B cell (primary cell): ENCODE measurements around the gene TNIK. TPM values are rescaled to one million over a fixed set of nuclear protein-coding genes. Genes with fewer than 3 reads are reported as not detected.

Experiments used
- ATAC-seq: fragments of 200-7000 bp; cut with Tn5 transposase; one replicate; pipeline ENCODE4 v1.10.0; 2021; ENCODE audit warnings: low read depth, mild to moderate bottlenecking, moderate number of reproducible peaks, moderate library complexity
- CTCF ChIA-PET: fragments of 350-600 bp; sonication (Branson Sonifier 250); formaldehyde crosslinking; loops from one replicate; lab custom pipeline; 2021; ENCODE audit warnings: antibody characterized with exemption, inconsistent platforms; lab: Charles Lee
- POLR2A ChIA-PET: fragments of 350-600 bp; sonication (Branson Sonifier 250); formaldehyde crosslinking; loops from one replicate; lab custom pipeline; 2021; ENCODE audit warnings: antibody characterized with exemption; lab: Charles Lee
- DNase-seq: peaks from one replicate; pipeline ENCODE4 v3.0.0; 2013
- H2AFZ ChIP-seq: 2 replicates; pipeline ENCODE4 v1.6.1; 2012; ENCODE audit warnings: mild to moderate bottlenecking, low read depth, low read length; ENCODE audit not compliant: insufficient read depth, poor library complexity, severe bottlenecking
- H3K27ac ChIP-seq, 2 donors: 1 replicate in 1 of 2; 2 replicates in 1 of 2; pipeline ENCODE4 v1.5.1; 2012 to 2013; ENCODE audit warnings: low read length in 2 of 2, mild to moderate bottlenecking in 2 of 2, moderate library complexity in 1 of 2
- H3K27me3 ChIP-seq, 4 experiments: fragments of 200-600 bp in 1 of 4; sonication (generic) in 1 of 4; replicated peaks in 1 of 4; 1 replicate in 2 of 4; 2 replicates in 2 of 4; pipeline versions ENCODE4 v1.6.1 to v1.7.0; 2013 to 2016; ENCODE audit warnings: low read length in 3 of 4, mild to moderate bottlenecking in 2 of 4, mixed read lengths in 1 of 4, moderate library complexity in 1 of 4; ENCODE audit not compliant: insufficient read depth in 4 of 4, control insufficient read depth in 3 of 4; ENCODE audit errors: control extremely low read depth in 1 of 4
- H3K36me3 ChIP-seq, 2 experiments: replicated peaks in 1 of 2; 1 replicate in 1 of 2; 2 replicates in 1 of 2; pipeline versions ENCODE4 v1.6.1 to v1.7.1; 2013; ENCODE audit warnings: low read length in 1 of 2; ENCODE audit not compliant: insufficient read depth in 2 of 2, control insufficient read depth in 1 of 2; ENCODE audit errors: control extremely low read depth in 1 of 2, extremely low read depth in 1 of 2
- H3K4me1 ChIP-seq, 2 donors: fragments of 200-600 bp in 1 of 2; sonication (generic) in 1 of 2; 1 replicate in 1 of 2; 2 replicates in 1 of 2; pipeline versions ENCODE4 v1.5.1 to v1.6.1; 2013 to 2017; ENCODE audit warnings: low read length in 2 of 2; ENCODE audit not compliant: control insufficient read depth in 2 of 2, insufficient read depth in 2 of 2
- H3K4me2 ChIP-seq: replicated peaks from 2 replicates; pipeline ENCODE3; 2012; ENCODE audit warnings: mild to moderate bottlenecking, low read depth, low read length; ENCODE audit not compliant: poor library complexity, severe bottlenecking
- H3K4me3 ChIP-seq, 5 experiments: fragments of 200-600 bp in 1 of 5; sonication (generic) in 1 of 5; 1 replicate in 3 of 5; 2 replicates in 2 of 5; pipeline versions ENCODE4 v1.5.1 to v1.7.0; 2011 to 2016; ENCODE audit warnings: low read length in 4 of 5, mild to moderate bottlenecking in 4 of 5, low read depth in 2 of 5, control low read depth in 1 of 5, moderate library complexity in 1 of 5; ENCODE audit not compliant: insufficient read depth in 1 of 5; ENCODE audit errors: control extremely low read depth in 1 of 5, extremely low read depth in 1 of 5
- H3K79me2 ChIP-seq: fragments of 200-600 bp; sonication (generic); one replicate; pipeline ENCODE4 v1.6.0; 2016; ENCODE audit warnings: low read length; ENCODE audit not compliant: control insufficient read depth, insufficient read depth
- H3K9ac ChIP-seq: fragments of 200-600 bp; sonication (generic); 2 replicates; pipeline ENCODE4 v1.6.1; 2017; ENCODE audit warnings: mild to moderate bottlenecking, low read length, moderate library complexity
- H3K9me3 ChIP-seq, 3 donors: one replicate each; pipeline versions ENCODE4 v1.6.1 to v1.7.1; 2013; ENCODE audit warnings: low read length in 2 of 3; ENCODE audit not compliant: control insufficient read depth in 2 of 3, insufficient read depth in 1 of 3; ENCODE audit errors: control extremely low read depth in 1 of 3
- H4K20me1 ChIP-seq: 2 replicates; pipeline ENCODE4 v1.6.0; 2012; ENCODE audit warnings: mild to moderate bottlenecking, low read length; ENCODE audit not compliant: insufficient read depth, control insufficient read depth, poor library complexity, severe bottlenecking
- H3K27ac Mint-ChIP-seq: one replicate; pipeline ENCODE4 v1.8.0; 2021; ENCODE audit warnings: mixed read lengths
- H3K27me3 Mint-ChIP-seq: one replicate; pipeline ENCODE4 v1.8.0; 2021; ENCODE audit warnings: mixed read lengths
- H3K4me1 Mint-ChIP-seq: one replicate; pipeline ENCODE4 v1.8.0; 2021; ENCODE audit warnings: mixed read lengths
- H3K4me3 Mint-ChIP-seq: one replicate; pipeline ENCODE4 v1.8.0; 2021; ENCODE audit warnings: mixed read lengths
- H3K9me3 Mint-ChIP-seq: one replicate; pipeline ENCODE4 v1.8.0; 2022; ENCODE audit warnings: mixed read lengths; ENCODE audit not compliant: insufficient read depth
- CTCF ChIP-seq: fragments of 200-600 bp; IDR thresholded peaks from one replicate; pipeline ENCODE4 v1.8.0; 2022; ENCODE audit warnings: antibody characterized with exemption, mild to moderate bottlenecking
- EZH2 ChIP-seq: IDR thresholded peaks from 2 replicates; pipeline ENCODE4 v1.6.1; 2012; ENCODE audit warnings: borderline replicate concordance, low read depth, mild to moderate bottlenecking, moderate library complexity, low read length; ENCODE audit not compliant: insufficient read depth, poor library complexity, severe bottlenecking
- WGBS: methylation state at CpG from one replicate; pipeline ENCODE4 v1.1.5; 2013; ENCODE audit warnings: missing lambda C conversion rate; ENCODE audit not compliant: insufficient coverage; 5-methylcytosine and 5-hydroxymethylcytosine counted together
- intact Hi-C: fragments of 100-400 bp; cut with micrococcal nuclease; formaldehyde crosslinking; loops from one replicate; pipeline ENCODE4 v1.10.0; 2022
- polyA plus RNA-seq: library from polyadenylated mRNA; depleted of rRNA; stranded (reverse); fragments of >200 nt; gene quantifications from 2 replicates; pipeline ENCODE4 v1.2.3, GENCODE V29; 2012
- total RNA-seq, 2 donors: library from RNA; stranded (reverse); fragments of 120-200 nt in 1 of 2; gene quantifications; 1 replicate in 1 of 2; 2 replicates in 1 of 2; pipeline versions ENCODE4 v1.2.3 to v1.2.4, GENCODE V29; 2013 to 2022

TNIK gene
- total and polyA plus RNA-seq, 2 donors (not counting 1 experiment from before 2014, with no cell fraction given), result 0.66 to 7.7 TPM

- WGBS, result no CpG with 5 or more reads among the region's 2 CpGs
- TF ChIP-seq CTCF, result no peak
- TF ChIP-seq EZH2, result no peak
These were observed 107.7 kb downstream of the TNIK start for GRCh38 chr3:171352387-171352935.

GRCh38 chr3:171351676-171352075, 108.5 kb downstream of the TNIK start:
- H3K4me1 ChIP-seq, result no peaks in the 10 kb centered on the region
- TF ChIP-seq CTCF (no peak), EZH2 (no peak)
- no peaks in the 10 kb centered on the region for H4K20me1 ChIP-seq
- H3K9me3 Mint-ChIP-seq, result no peaks in the 10 kb centered on the region
- no peak overlapping the region for H3K9ac ChIP-seq
- H3K27me3 ChIP-seq, result no peaks in the 10 kb centered on the region
- H3K27me3 Mint-ChIP-seq, result no peaks in the 10 kb centered on the region
- no peak overlapping the region for H3K4me2 ChIP-seq
- H3K4me3 Mint-ChIP-seq, result no peak overlapping the region
- no peak overlapping the region for H3K4me3 ChIP-seq
- no peak overlapping the region for H3K27ac Mint-ChIP-seq
- H3K4me1 Mint-ChIP-seq, result peaks cover 8% of the 10 kb centered on the region
- H3K79me2 ChIP-seq, result no peaks in the 10 kb centered on the region
- no peak overlapping the region for H2AFZ ChIP-seq
- no peaks in the 10 kb centered on the region for H3K9me3 ChIP-seq
- no peak for DNase-seq
- H3K36me3 ChIP-seq, result no peaks in the 10 kb centered on the region
- ChIA-PET POLR2A (no interaction called here), CTCF (no interaction called here)
- WGBS, result 50% methylated on average over 1 of the region's 1 CpG
- intact Hi-C loops, result no loop called here
- H3K27ac ChIP-seq, result no peak overlapping the region
- no peak for ATAC-seq

More at GRCh38 chr3:171352387-171352935, 107.7 kb downstream of the TNIK start:
- H3K27ac Mint-ChIP-seq, result no peak overlapping the region
- Histone ChIP-seq H3K4me3 (no peak overlapping the region), H3K79me2 (no peaks in the 10 kb centered on the region), H3K36me3 (no peaks in the 10 kb centered on the region), H3K27me3 (no peaks in the 10 kb centered on the region), H2AFZ (no peak overlapping the region), H3K9me3 (no peaks in the 10 kb centered on the region), H3K4me2 (no peak overlapping the region), H3K9ac (no peak overlapping the region), H3K4me1 (no peaks in the 10 kb centered on the region), H4K20me1 (no peaks in the 10 kb centered on the region), H3K27ac (no peak overlapping the region)
- intact Hi-C loops, result no loop called here
- POLR2A ChIA-PET, result no interaction called here
- no peak overlapping the region for H3K4me3 Mint-ChIP-seq
- no peaks in the 10 kb centered on the region for H3K9me3 Mint-ChIP-seq
- H3K4me1 Mint-ChIP-seq, result peaks cover 4% of the 10 kb centered on the region
- H3K27me3 Mint-ChIP-seq, result no peaks in the 10 kb centered on the region
- ATAC-seq, result no peak
- CTCF ChIA-PET, result no interaction called here
- no peak for DNase-seq
